ENCODE data around the gene THSD4. TPM values are rescaled to one million over a fixed set of nuclear protein-coding genes. Genes with fewer than 3 reads are reported as not detected.
"Not testable (repeated sequence)": the region's sequence is repeated elsewhere in the genome, so short reads cannot be mapped to it uniquely, and the experiment has no call there.

Gene THSD4
- total RNA-seq, 2 experiments from 2014 or later, result not detected

- intact Hi-C loops (cut with micrococcal nuclease), result no loop called here
- no peak overlapping the region for H3K4me3 Mint-ChIP-seq
- ATAC-seq, result no peak
- no peak overlapping the region for H3K27ac Mint-ChIP-seq
- ChIA-PET POLR2A (no interaction called here), CTCF (interaction anchor here (1.4 to 3.7 kb wide), 2 partner anchors 9 to 48 kb away, joined by 3 to 14 read pairs; no protein-coding TSS in a partner anchor)
- H3K36me3 Mint-ChIP-seq (ENCODE audit: low read depth), result no peaks in the 10 kb centered on the region
- no peaks in the 10 kb centered on the region for H3K4me1 Mint-ChIP-seq (ENCODE audit: low read depth)
- H3K27me3 Mint-ChIP-seq, result peaks cover 3% of the 10 kb centered on the region
- H3K9me3 Mint-ChIP-seq, result peaks cover 1% of the 10 kb centered on the region
- TF ChIP-seq CTCF (IDR thresholded peaks at IDR 0.05), result no peak
- DNase-seq, result no peak
Measured at GRCh38 chr15:71434774-71435173, 319.5 kb downstream of the THSD4 start.

GRCh38 chr15:71435552-71435951, 320.3 kb downstream of the THSD4 start:
- intact Hi-C loops (cut with micrococcal nuclease), result no loop called here
- Mint-ChIP-seq H3K4me3 (no peak overlapping the region), H3K4me1 (ENCODE audit: low read depth) (no peaks in the 10 kb centered on the region), H3K9me3 (peaks cover 1% of the 10 kb centered on the region), H3K27ac (no peak overlapping the region), H3K36me3 (ENCODE audit: low read depth) (no peaks in the 10 kb centered on the region), H3K27me3 (peaks cover 5% of the 10 kb centered on the region)
- DNase-seq, result no peak
- CTCF ChIA-PET, result interaction anchor here (1.4 to 3.7 kb wide), 2 partner anchors 8 to 49 kb away, joined by 3 to 14 read pairs; no protein-coding TSS in a partner anchor
- POLR2A ChIA-PET, result no interaction called here
- no peak for ATAC-seq
- TF ChIP-seq CTCF (IDR thresholded peaks at IDR 0.05), result no peak

- H3K27ac Mint-ChIP-seq, result no peak overlapping the region
- H3K4me1 Mint-ChIP-seq (ENCODE audit: low read depth), result no peaks in the 10 kb centered on the region
- TF ChIP-seq CTCF (IDR thresholded peaks at IDR 0.05), result no peak
- ChIA-PET CTCF (interaction anchor here (3.7 kb wide), 1 partner anchor 50 kb away, joined by 14 read pairs; no protein-coding TSS in a partner anchor), POLR2A (no interaction called here)
- intact Hi-C loops (cut with micrococcal nuclease), result no loop called here
- H3K4me3 Mint-ChIP-seq, result no peak overlapping the region
- no peak for DNase-seq
- no peak for ATAC-seq
- H3K9me3 Mint-ChIP-seq, result peaks cover 1% of the 10 kb centered on the region
- H3K36me3 Mint-ChIP-seq (ENCODE audit: low read depth), result no peaks in the 10 kb centered on the region
- H3K27me3 Mint-ChIP-seq, result peaks cover 10% of the 10 kb centered on the region
Measured at GRCh38 chr15:71436854-71437253, 321.6 kb downstream of the THSD4 start.

- ATAC-seq (no peak), DNase-seq (no peak)
- H3K4me3 Mint-ChIP-seq, result no peak overlapping the region
- H3K4me1 Mint-ChIP-seq (ENCODE audit: low read depth), result no peaks in the 10 kb centered on the region
- peaks cover 1% of the 10 kb centered on the region for H3K9me3 Mint-ChIP-seq
- no peak for TF ChIP-seq CTCF (IDR thresholded peaks at IDR 0.05)
- peaks cover 10% of the 10 kb centered on the region for H3K27me3 Mint-ChIP-seq
- ChIA-PET POLR2A (no interaction called here), CTCF (interaction anchor here (1.9 kb wide), 1 partner anchor 51 kb away, joined by 7 read pairs; no protein-coding TSS in a partner anchor)
- H3K27ac Mint-ChIP-seq, result no peak overlapping the region
- no peaks in the 10 kb centered on the region for H3K36me3 Mint-ChIP-seq (ENCODE audit: low read depth)
- intact Hi-C loops (cut with micrococcal nuclease), result no loop called here
Measured at GRCh38 chr15:71437404-71437803, 322.1 kb downstream of the THSD4 start.

- Mint-ChIP-seq H3K27me3 (peaks cover 10% of the 10 kb centered on the region), H3K4me3 (no peak overlapping the region), H3K4me1 (ENCODE audit: low read depth) (no peaks in the 10 kb centered on the region), H3K27ac (no peak overlapping the region), H3K36me3 (ENCODE audit: low read depth) (no peaks in the 10 kb centered on the region), H3K9me3 (peaks cover 1% of the 10 kb centered on the region)
- DNase-seq (no peak), ATAC-seq (no peak)
- no peak for TF ChIP-seq CTCF (IDR thresholded peaks at IDR 0.05)
- POLR2A ChIA-PET, result no interaction called here
- intact Hi-C loops (cut with micrococcal nuclease), result no loop called here
- CTCF ChIA-PET, result interaction anchor here (1.9 kb wide), 1 partner anchor 51 kb away, joined by 7 read pairs; no protein-coding TSS in a partner anchor
Measured at GRCh38 chr15:71437919-71438318, 322.6 kb downstream of the THSD4 start.

GRCh38 chr15:71439478-71439877, 324.2 kb downstream of the THSD4 start:
- POLR2A ChIA-PET; H3K4me1 Mint-ChIP-seq (ENCODE audit: low read depth); H3K36me3 Mint-ChIP-seq (ENCODE audit: low read depth); intact Hi-C loops (cut with micrococcal nuclease); H3K9me3 Mint-ChIP-seq; ATAC-seq; H3K27me3 Mint-ChIP-seq; H3K27ac Mint-ChIP-seq; H3K4me3 Mint-ChIP-seq; DNase-seq: not testable (repeated sequence)
- CTCF ChIA-PET, result interaction anchor here (1.1 to 1.4 kb wide), 2 partner anchors 10 to 52 kb away, joined by 4 to 5 read pairs; no protein-coding TSS in a partner anchor

All from activated CD8-positive, alpha-beta T cell treated with anti-CD3 and anti-CD28 coated beads for 36 hours (primary cell).